Activated naive CD4-positive, alpha-beta T cell treated with anti-CD3 and anti-CD28 coated beads, Interleukin-2, amount 50 U/mL, for 24 hours (primary cell): ENCODE data around the gene WDR4.
"Not testable (repeated sequence)": the region's sequence is repeated elsewhere in the genome, so short reads cannot be mapped to it uniquely, and the experiment has no call there.

Experiments
- H3K27ac Mint-ChIP-seq: one replicate; pipeline ENCODE4 v1.8.0; 2021; ENCODE audit warnings: mild to moderate bottlenecking, mixed read lengths
- H3K27me3 Mint-ChIP-seq: one replicate; pipeline ENCODE4 v1.8.0; 2021; ENCODE audit warnings: mixed read lengths
- H3K36me3 Mint-ChIP-seq: one replicate; pipeline ENCODE4 v1.8.0; 2021; ENCODE audit warnings: mixed read lengths
- H3K4me1 Mint-ChIP-seq: one replicate; pipeline ENCODE4 v1.8.0; 2021; ENCODE audit warnings: mixed read lengths
- H3K4me3 Mint-ChIP-seq: one replicate; pipeline ENCODE4 v1.8.0; 2021; ENCODE audit warnings: mild to moderate bottlenecking, mixed read lengths
- H3K9me3 Mint-ChIP-seq: one replicate; pipeline ENCODE4 v1.8.0; 2021; ENCODE audit warnings: mixed read lengths

WDR4 gene

GRCh38 chr21:42850463-42850862, 28.9 kb downstream of the WDR4 start:
- Mint-ChIP-seq H3K4me3 (no peak overlapping the region), H3K9me3 (no peaks in the 10 kb centered on the region), H3K27ac (no peak overlapping the region), H3K36me3 (peaks cover 12% of the 10 kb centered on the region), H3K4me1 (no peaks in the 10 kb centered on the region), H3K27me3 (no peaks in the 10 kb centered on the region)

- Mint-ChIP-seq H3K9me3 (no peaks in the 10 kb centered on the region), H3K4me3 (no peak overlapping the region), H3K27me3 (no peaks in the 10 kb centered on the region), H3K36me3 (peaks cover 13% of the 10 kb centered on the region), H3K4me1 (peaks cover 3% of the 10 kb centered on the region), H3K27ac (no peak overlapping the region)
Observed at GRCh38 chr21:42849759-42850412, 29.5 kb downstream of the WDR4 start.

- no peak overlapping the region for H3K4me3 Mint-ChIP-seq
- H3K36me3 Mint-ChIP-seq = peaks cover 12% of the 10 kb centered on the region
- H3K4me1 Mint-ChIP-seq = peaks cover 7% of the 10 kb centered on the region
- no peak overlapping the region for H3K27ac Mint-ChIP-seq
- H3K27me3 Mint-ChIP-seq = no peaks in the 10 kb centered on the region
- no peaks in the 10 kb centered on the region for H3K9me3 Mint-ChIP-seq
Observed at GRCh38 chr21:42848932-42849758, 30.2 kb downstream of the WDR4 start.

- H3K4me1 Mint-ChIP-seq, H3K9me3 Mint-ChIP-seq, H3K27me3 Mint-ChIP-seq, H3K27ac Mint-ChIP-seq, H3K4me3 Mint-ChIP-seq: not testable (repeated sequence)
- H3K36me3 Mint-ChIP-seq = peaks cover 14% of the 10 kb centered on the region
Observed at GRCh38 chr21:42848144-42848931, 31.0 kb downstream of the WDR4 start.

- Mint-ChIP-seq H3K9me3 (no peaks in the 10 kb centered on the region), H3K27ac (no peak overlapping the region), H3K4me1 (peaks cover 14% of the 10 kb centered on the region), H3K4me3 (no peak overlapping the region), H3K27me3 (no peaks in the 10 kb centered on the region), H3K36me3 (peaks cover 19% of the 10 kb centered on the region)
Observed at GRCh38 chr21:42847726-42848125, 31.6 kb downstream of the WDR4 start.

- Mint-ChIP-seq H3K4me3 (no peak overlapping the region), H3K27ac (no peak overlapping the region), H3K27me3 (no peaks in the 10 kb centered on the region), H3K4me1 (peaks cover 15% of the 10 kb centered on the region), H3K36me3 (peaks cover 20% of the 10 kb centered on the region), H3K9me3 (no peaks in the 10 kb centered on the region)
Observed at GRCh38 chr21:42847051-42847707, 32.2 kb downstream of the WDR4 start.

GRCh38 chr21:42846221-42846620, 33.1 kb downstream of the WDR4 start:
- Mint-ChIP-seq H3K36me3 (peaks cover 20% of the 10 kb centered on the region), H3K4me1 (peaks cover 15% of the 10 kb centered on the region), H3K4me3 (no peak overlapping the region), H3K27ac (no peak overlapping the region), H3K27me3 (no peaks in the 10 kb centered on the region), H3K9me3 (no peaks in the 10 kb centered on the region)

GRCh38 chr21:42845296-42845965, 33.9 kb downstream of the WDR4 start:
- Mint-ChIP-seq H3K9me3 (no peaks in the 10 kb centered on the region), H3K4me3 (no peak overlapping the region), H3K4me1 (peaks cover 15% of the 10 kb centered on the region), H3K27me3 (no peaks in the 10 kb centered on the region), H3K36me3 (peaks cover 20% of the 10 kb centered on the region), H3K27ac (no peak overlapping the region)

GRCh38 chr21:42844411-42845113, 34.8 kb downstream of the WDR4 start:
- peaks cover 15% of the 10 kb centered on the region for H3K4me1 Mint-ChIP-seq
- no peaks in the 10 kb centered on the region for H3K27me3 Mint-ChIP-seq
- no peak overlapping the region for H3K27ac Mint-ChIP-seq
- H3K4me3 Mint-ChIP-seq = no peak overlapping the region
- H3K9me3 Mint-ChIP-seq = no peaks in the 10 kb centered on the region
- H3K36me3 Mint-ChIP-seq = peaks cover 20% of the 10 kb centered on the region

- no peaks in the 10 kb centered on the region for H3K9me3 Mint-ChIP-seq
- peaks cover 15% of the 10 kb centered on the region for H3K4me1 Mint-ChIP-seq
- no peak overlapping the region for H3K4me3 Mint-ChIP-seq
- peaks cover 14% of the 10 kb centered on the region for H3K36me3 Mint-ChIP-seq
- no peaks in the 10 kb centered on the region for H3K27me3 Mint-ChIP-seq
- no peak overlapping the region for H3K27ac Mint-ChIP-seq
Observed at GRCh38 chr21:42843056-42843455, 36.3 kb downstream of the WDR4 start.

GRCh38 chr21:42841916-42842655, 37.3 kb downstream of the WDR4 start:
- not testable (repeated sequence) for H3K27ac Mint-ChIP-seq, H3K9me3 Mint-ChIP-seq, H3K27me3 Mint-ChIP-seq, H3K4me3 Mint-ChIP-seq
- Mint-ChIP-seq H3K36me3 (peaks cover 14% of the 10 kb centered on the region), H3K4me1 (peaks cover 15% of the 10 kb centered on the region)

GRCh38 chr21:42841156-42841915, 38.0 kb downstream of the WDR4 start:
- H3K4me1 Mint-ChIP-seq = peaks cover 15% of the 10 kb centered on the region
- H3K27me3 Mint-ChIP-seq = no peaks in the 10 kb centered on the region
- no peaks in the 10 kb centered on the region for H3K9me3 Mint-ChIP-seq
- H3K27ac Mint-ChIP-seq = no peak overlapping the region
- peaks cover 13% of the 10 kb centered on the region for H3K36me3 Mint-ChIP-seq
- H3K4me3 Mint-ChIP-seq = no peak overlapping the region

GRCh38 chr21:42840411-42841155, 38.8 kb downstream of the WDR4 start:
- peaks cover 13% of the 10 kb centered on the region for H3K36me3 Mint-ChIP-seq
- no peak overlapping the region for H3K4me3 Mint-ChIP-seq
- H3K27me3 Mint-ChIP-seq = no peaks in the 10 kb centered on the region
- H3K27ac Mint-ChIP-seq = no peak overlapping the region
- H3K9me3 Mint-ChIP-seq = no peaks in the 10 kb centered on the region
- H3K4me1 Mint-ChIP-seq = peaks cover 15% of the 10 kb centered on the region
